Suprapubic skin (tissue), 4 donors: Measurements from ENCODE around the gene ABCB11. TPM values are rescaled to one million over a fixed set of nuclear protein-coding genes. Genes with fewer than 3 reads are reported as not detected.

Experiments
- DNase-seq, 2 donors: peaks; one replicate each; pipeline ENCODE4 v3.0.0-alpha.2; 2019; ENCODE audit warnings: low spot score in 2 of 2
- H3K27ac ChIP-seq: fragments of 200-600 bp; sonication (generic); one replicate; pipeline ENCODE4 v1.5.1; 2019
- H3K27me3 ChIP-seq: fragments of 200-600 bp; sonication (generic); one replicate; pipeline ENCODE4 v1.5.1; 2019
- H3K36me3 ChIP-seq: fragments of 200-600 bp; sonication (generic); one replicate; pipeline ENCODE4 v1.5.1; 2019
- H3K4me1 ChIP-seq: fragments of 200-600 bp; sonication (generic); one replicate; pipeline ENCODE4 v1.5.1; 2019
- H3K4me3 ChIP-seq: fragments of 200-600 bp; sonication (generic); one replicate; pipeline ENCODE4 v1.5.1; 2019; ENCODE audit warnings: mild to moderate bottlenecking
- H3K9me3 ChIP-seq: fragments of 200-600 bp; sonication (generic); one replicate; pipeline ENCODE4 v1.5.1; 2019
- CTCF ChIP-seq, 2 donors: fragments of 200-600 bp in 1 of 2; fragments of 450-650 bp in 1 of 2; sonication (generic) in 1 of 2; IDR thresholded peaks; one replicate each; pipeline ENCODE4 v1.5.1; 2016 to 2019; ENCODE audit warnings: antibody characterized with exemption in 2 of 2, mild to moderate bottlenecking in 1 of 2, moderate library complexity in 1 of 2
- EP300 ChIP-seq: sonication (generic); formaldehyde crosslinking; IDR thresholded peaks from one replicate; pipeline ENCODE4 v1.6.1; 2017; ENCODE audit warnings: antibody characterized with exemption
- POLR2A ChIP-seq, 2 donors: fragments of 450-650 bp; IDR thresholded peaks; one replicate each; pipeline ENCODE4 v1.6.1; 2017; ENCODE audit warnings: antibody characterized with exemption in 2 of 2, mild to moderate bottlenecking in 2 of 2, moderate library complexity in 2 of 2
- POLR2AphosphoS5 ChIP-seq, 3 donors: sonication (generic); formaldehyde crosslinking; IDR thresholded peaks; one replicate each; pipeline ENCODE4 v1.6.1; 2017; ENCODE audit warnings: antibody characterized with exemption in 3 of 3
- WGBS: methylation state at CpG from one replicate; pipeline ENCODE4 v1.1.5; 2018; 5-methylcytosine and 5-hydroxymethylcytosine counted together
- total RNA-seq, 4 donors: library from RNA; depleted of rRNA; stranded (reverse); fragments of >200 nt; gene quantifications; one replicate each; pipeline ENCODE4 v1.1.0, GENCODE V29; 2016

The ABCB11 gene
- total RNA-seq, 4 donors from 2014 or later, result 0.21 to 1.7 (median 0.28) TPM

GRCh38 chr2:168915441-168916330 is 115.4 kb downstream of the ABCB11 start:
- H3K4me1 ChIP-seq, result peaks cover 7% of the 10 kb centered on the region
- 86% methylated on average over 3 of the region's 3 CpGs for WGBS
- TF ChIP-seq EP300 (no peak), CTCF (IDR thresholded peaks at IDR 0.05) (no peak), POLR2A (IDR thresholded peaks at IDR 0.05) (no peak), POLR2AphosphoS5 (IDR thresholded peaks at IDR 0.05) (no peak)
- H3K27ac ChIP-seq, result no peak overlapping the region
- no peak overlapping the region for H3K4me3 ChIP-seq
- DNase-seq, result no peak
- H3K27me3 ChIP-seq, result peaks cover 8% of the 10 kb centered on the region
- no peaks in the 10 kb centered on the region for H3K36me3 ChIP-seq
- no peaks in the 10 kb centered on the region for H3K9me3 ChIP-seq

GRCh38 chr2:168913495-168913894 is 117.6 kb downstream of the ABCB11 start:
- TF ChIP-seq POLR2AphosphoS5 (IDR thresholded peaks at IDR 0.05) (no peak), POLR2A (IDR thresholded peaks at IDR 0.05) (no peak), EP300 (no peak), CTCF (IDR thresholded peaks at IDR 0.05) (no peak)
- Histone ChIP-seq H3K4me1 (peaks cover 7% of the 10 kb centered on the region), H3K4me3 (no peak overlapping the region), H3K27ac (no peak overlapping the region), H3K36me3 (no peaks in the 10 kb centered on the region), H3K27me3 (peaks cover 11% of the 10 kb centered on the region), H3K9me3 (no peaks in the 10 kb centered on the region)
- DNase-seq, result no peak
- WGBS, result 80% methylated on average over 4 of the region's 4 CpGs

- no peak for TF ChIP-seq POLR2A (IDR thresholded peaks at IDR 0.05)
- TF ChIP-seq CTCF (IDR thresholded peaks at IDR 0.05), result no peak
- no peak for TF ChIP-seq POLR2AphosphoS5 (IDR thresholded peaks at IDR 0.05)
- TF ChIP-seq EP300, result no peak
- H3K9me3 ChIP-seq, result no peaks in the 10 kb centered on the region
- peaks cover 7% of the 10 kb centered on the region for H3K4me1 ChIP-seq
- H3K27me3 ChIP-seq, result peaks cover 11% of the 10 kb centered on the region
- 40% methylated on average over 21 of the region's 21 CpGs for WGBS
- no peaks in the 10 kb centered on the region for H3K36me3 ChIP-seq
- peak overlapping the region; percentile 35 for H3K4me3 ChIP-seq
- DNase-seq, result no peak
- H3K27ac ChIP-seq, result no peak overlapping the region
Observed at GRCh38 chr2:168912901-168913369, 118.2 kb downstream of the ABCB11 start.

DNA sequence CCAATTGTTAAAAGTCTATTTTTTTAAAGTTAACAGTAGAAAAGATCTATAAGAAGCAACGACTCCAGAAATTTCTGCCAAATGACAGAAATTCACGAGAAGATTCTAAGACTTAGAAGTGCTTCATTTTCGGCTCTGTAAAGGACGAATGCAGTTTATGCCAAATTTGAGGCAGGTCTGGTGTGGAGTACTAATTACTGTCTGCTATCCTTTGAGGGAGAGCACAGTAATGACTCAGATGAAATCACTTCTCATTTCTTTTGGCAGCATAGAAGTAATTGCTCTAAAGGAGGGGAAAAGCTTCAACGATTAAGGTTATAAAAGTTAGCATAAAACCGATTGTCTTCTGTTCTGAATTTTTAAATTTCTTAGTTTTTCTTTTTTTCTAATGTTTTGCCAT is 118.7 kb downstream of the ABCB11 start:
- Histone ChIP-seq H3K9me3 (no peaks in the 10 kb centered on the region), H3K36me3 (no peaks in the 10 kb centered on the region), H3K27me3 (peaks cover 11% of the 10 kb centered on the region), H3K27ac (no peak overlapping the region), H3K4me3 (peak overlapping the region; percentile 35), H3K4me1 (peaks cover 7% of the 10 kb centered on the region)
- 39% methylated on average over 6 of the region's 6 CpGs for WGBS
- no peak for TF ChIP-seq POLR2A (IDR thresholded peaks at IDR 0.05)
- TF ChIP-seq POLR2AphosphoS5 (IDR thresholded peaks at IDR 0.05), result no peak
- TF ChIP-seq CTCF (IDR thresholded peaks at IDR 0.05), result no peak
- no peak for TF ChIP-seq EP300
- no peak for DNase-seq

- TF ChIP-seq POLR2AphosphoS5 (IDR thresholded peaks at IDR 0.05) (no peak), EP300 (no peak), CTCF (IDR thresholded peaks at IDR 0.05) (no peak), POLR2A (IDR thresholded peaks at IDR 0.05) (no peak)
- no peaks in the 10 kb centered on the region for H3K36me3 ChIP-seq
- peaks cover 7% of the 10 kb centered on the region for H3K4me1 ChIP-seq
- 61% methylated on average over 5 of the region's 5 CpGs for WGBS
- DNase-seq, result no peak
- H3K27ac ChIP-seq, result no peak overlapping the region
- no peak overlapping the region for H3K4me3 ChIP-seq
- H3K27me3 ChIP-seq, result peaks cover 11% of the 10 kb centered on the region
- no peaks in the 10 kb centered on the region for H3K9me3 ChIP-seq
Observed at GRCh38 chr2:168910330-168910729, 120.8 kb downstream of the ABCB11 start.
